Neural progenitor cell (in vitro differentiated cells): Measurements from ENCODE around the gene BTBD9. TPM values are rescaled to one million over a fixed set of nuclear protein-coding genes. Genes with fewer than 3 reads are reported as not detected.

ENCODE experiments used
- DNase-seq: peaks from one replicate; pipeline ENCODE4 v3.0.0-alpha.2; 2016; ENCODE audit warnings: low spot score
- H2AFZ ChIP-seq: fragments of 200-600 bp; sonication (generic); replicated peaks from 2 replicates; pipeline ENCODE4 v1.6.1; 2016; ENCODE audit warnings: antibody characterized with exemption
- H3F3A ChIP-seq: fragments of 200-600 bp; sonication (generic); 2 replicates; pipeline ENCODE4 v1.6.1; 2016; ENCODE audit warnings: antibody characterized with exemption, low read depth
- H3K27ac ChIP-seq: fragments of 200-600 bp; sonication (generic); 2 replicates; pipeline ENCODE4 v1.5.1; 2016; ENCODE audit warnings: mild to moderate bottlenecking
- H3K27me3 ChIP-seq: fragments of 200-600 bp; sonication (generic); 2 replicates; pipeline ENCODE4 v1.6.1; 2016; ENCODE audit warnings: mild to moderate bottlenecking, moderate library complexity
- H3K36me3 ChIP-seq: fragments of 200-600 bp; sonication (generic); 2 replicates; pipeline ENCODE4 v1.5.1; 2016
- H3K4me1 ChIP-seq: fragments of 200-600 bp; sonication (generic); 2 replicates; pipeline ENCODE4 v1.6.1; 2016; ENCODE audit warnings: mixed run types
- H3K4me2 ChIP-seq: fragments of 200-600 bp; sonication (generic); 2 replicates; pipeline ENCODE4 v1.6.1; 2016
- H3K4me3 ChIP-seq: fragments of 200-600 bp; sonication (generic); 2 replicates; pipeline ENCODE4 v1.5.1; 2016
- H3K79me2 ChIP-seq: fragments of 200-600 bp; sonication (generic); 2 replicates; pipeline ENCODE4 v1.6.1; 2016; ENCODE audit warnings: low read depth
- H3K9ac ChIP-seq: fragments of 200-600 bp; sonication (generic); 2 replicates; pipeline ENCODE4 v1.6.1; 2016
- H3K9me3 ChIP-seq: fragments of 200-600 bp; sonication (generic); 2 replicates; pipeline ENCODE4 v1.5.1; 2016; ENCODE audit warnings: low read depth
- H4K20me1 ChIP-seq: fragments of 200-600 bp; sonication (generic); 2 replicates; pipeline ENCODE4 v1.6.1; 2016; ENCODE audit warnings: low read depth
- H3K27ac Mint-ChIP-seq: 3 replicates; pipeline ENCODE4 v1.8.0; 2021; ENCODE audit warnings: mixed read lengths
- H3K27me3 Mint-ChIP-seq: 2 replicates; pipeline ENCODE4 v1.8.0; 2022; ENCODE audit warnings: low read depth, mild to moderate bottlenecking, inconsistent platforms, moderate library complexity, mixed read lengths; ENCODE audit not compliant: insufficient read depth
- H3K36me3 Mint-ChIP-seq: 3 replicates; pipeline ENCODE4 v1.8.0; 2021; ENCODE audit warnings: mixed read lengths
- H3K4me1 Mint-ChIP-seq: 3 replicates; pipeline ENCODE4 v1.8.0; 2021; ENCODE audit warnings: mixed read lengths
- H3K4me3 Mint-ChIP-seq: 3 replicates; pipeline ENCODE4 v1.8.0; 2021; ENCODE audit warnings: mild to moderate bottlenecking, moderate library complexity, mixed read lengths
- H3K9me3 Mint-ChIP-seq: 3 replicates; pipeline ENCODE4 v1.8.0; 2020; ENCODE audit warnings: mixed read lengths
- CTCF ChIP-seq: fragments of 200-600 bp; sonication (generic); IDR thresholded peaks from 2 replicates; pipeline ENCODE4 v1.5.1; 2017; ENCODE audit warnings: antibody characterized with exemption, mild to moderate bottlenecking
- EZH2 ChIP-seq: fragments of 200-600 bp; sonication (generic); IDR thresholded peaks from 2 replicates; pipeline ENCODE4 v1.6.1; 2017; ENCODE audit warnings: antibody characterized with exemption, mild to moderate bottlenecking, moderate library complexity
- EZH2phosphoT487 ChIP-seq: fragments of 200-600 bp; sonication (generic); IDR thresholded peaks from 2 replicates; pipeline ENCODE4 v1.6.1; 2017; ENCODE audit warnings: antibody characterized with exemption
- total RNA-seq: library from RNA; depleted of rRNA; stranded (reverse); fragments of >200 nt; gene quantifications from 2 replicates; pipeline ENCODE4 v1.2.3, GENCODE V29; 2015; ENCODE audit warnings: low replicate concordance

Gene BTBD9
- total RNA-seq, 1 donor from 2014 or later = 16.9 TPM

GRCh38 chr6:38436726-38437465 is 202.8 kb downstream of the BTBD9 start:
- Histone ChIP-seq H4K20me1 (no peaks in the 10 kb centered on the region), H2AFZ (no peak overlapping the region), H3K27ac (no peak overlapping the region), H3K4me2 (no peak overlapping the region), H3K79me2 (no peaks in the 10 kb centered on the region), H3K9me3 (no peaks in the 10 kb centered on the region), H3K4me1 (no peaks in the 10 kb centered on the region), H3K27me3 (no peaks in the 10 kb centered on the region), H3K9ac (no peak overlapping the region), H3K36me3 (no peaks in the 10 kb centered on the region), H3K4me3 (no peak overlapping the region), H3F3A (no peaks in the 10 kb centered on the region)
- TF ChIP-seq CTCF (no peak), EZH2phosphoT487 (no peak), EZH2 (no peak)
- H3K36me3 Mint-ChIP-seq = peaks cover 1% of the 10 kb centered on the region
- peaks cover 1% of the 10 kb centered on the region for H3K27me3 Mint-ChIP-seq
- peak; percentile 12 for DNase-seq
- H3K4me3 Mint-ChIP-seq = no peak overlapping the region
- H3K4me1 Mint-ChIP-seq = peaks cover 3% of the 10 kb centered on the region
- no peak overlapping the region for H3K27ac Mint-ChIP-seq
- H3K9me3 Mint-ChIP-seq = peaks cover 5% of the 10 kb centered on the region

GRCh38 chr6:38435330-38435729 is 204.4 kb downstream of the BTBD9 start:
- Mint-ChIP-seq H3K4me3 (no peak overlapping the region), H3K36me3 (peaks cover 1% of the 10 kb centered on the region), H3K9me3 (peaks cover 6% of the 10 kb centered on the region), H3K27ac (no peak overlapping the region), H3K27me3 (peaks cover 3% of the 10 kb centered on the region), H3K4me1 (peaks cover 3% of the 10 kb centered on the region)
- H3K9me3 ChIP-seq = no peaks in the 10 kb centered on the region
- no peak overlapping the region for H3K4me2 ChIP-seq
- H3F3A ChIP-seq = no peaks in the 10 kb centered on the region
- no peak overlapping the region for H3K9ac ChIP-seq
- H2AFZ ChIP-seq = no peak overlapping the region
- no peaks in the 10 kb centered on the region for H3K4me1 ChIP-seq
- DNase-seq = no peak
- H3K79me2 ChIP-seq = no peaks in the 10 kb centered on the region
- no peaks in the 10 kb centered on the region for H4K20me1 ChIP-seq
- no peaks in the 10 kb centered on the region for H3K36me3 ChIP-seq
- H3K27ac ChIP-seq = no peak overlapping the region
- TF ChIP-seq EZH2 = no peak
- TF ChIP-seq EZH2phosphoT487 = no peak
- no peak for TF ChIP-seq CTCF
- H3K27me3 ChIP-seq = no peaks in the 10 kb centered on the region
- no peak overlapping the region for H3K4me3 ChIP-seq

GRCh38 chr6:38434051-38434450 is 205.7 kb downstream of the BTBD9 start:
- H3K9me3 Mint-ChIP-seq = peaks cover 6% of the 10 kb centered on the region
- Histone ChIP-seq H3K4me2 (no peak overlapping the region), H2AFZ (no peak overlapping the region), H4K20me1 (no peaks in the 10 kb centered on the region), H3K4me1 (no peaks in the 10 kb centered on the region), H3K79me2 (no peaks in the 10 kb centered on the region), H3K4me3 (no peak overlapping the region), H3K36me3 (no peaks in the 10 kb centered on the region), H3K9me3 (no peaks in the 10 kb centered on the region), H3K27ac (no peak overlapping the region), H3K27me3 (no peaks in the 10 kb centered on the region), H3F3A (no peaks in the 10 kb centered on the region), H3K9ac (no peak overlapping the region)
- H3K4me1 Mint-ChIP-seq = no peaks in the 10 kb centered on the region
- peaks cover 3% of the 10 kb centered on the region for H3K27me3 Mint-ChIP-seq
- no peak for DNase-seq
- no peak for TF ChIP-seq EZH2phosphoT487
- no peak for TF ChIP-seq CTCF
- no peak for TF ChIP-seq EZH2
- peaks cover 1% of the 10 kb centered on the region for H3K36me3 Mint-ChIP-seq
- no peak overlapping the region for H3K4me3 Mint-ChIP-seq
- no peak overlapping the region for H3K27ac Mint-ChIP-seq
